Kasumi-1 (cell line): ENCODE data around the gene GPR3.

ENCODE experiments used
- DNase-seq, 2 experiments: peaks; one replicate each; lab custom pipeline; 2025; lab: John Stamatoyannopoulos, UW

The GPR3 gene

GRCh38 chr1:27392096-27392777 is at the start of gene GPR3:
Gene GPR3, plus strand, starts transcription at chr1:27392622. Its CDS starts 1,177 bp downstream, at chr1:27393799.
- peak; percentile 88 to 92 for DNase-seq

- DNase-seq = peak; percentile 83 to 89
These were observed 49.4 kb upstream of the GPR3 start for GRCh38 chr1:27342778-27343638.

GRCh38 chr1:27343639-27344025 is 48.8 kb upstream of the GPR3 start:
- no peak for DNase-seq

- no peak for DNase-seq
These were observed 47.1 kb upstream of the GPR3 start for GRCh38 chr1:27345272-27345671.

- DNase-seq = no peak
These were observed 46.1 kb upstream of the GPR3 start for GRCh38 chr1:27346357-27346756.

GRCh38 chr1:27346991-27347624 is 45.3 kb upstream of the GPR3 start:
- no peak for DNase-seq

GRCh38 chr1:27348861-27349783 is 43.3 kb upstream of the GPR3 start:
- no peak for DNase-seq

- DNase-seq = no peak
These were observed 42.4 kb upstream of the GPR3 start for GRCh38 chr1:27349784-27350662.

- no peak for DNase-seq
These were observed 41.5 kb upstream of the GPR3 start for GRCh38 chr1:27350663-27351540.

GRCh38 chr1:27351541-27352107 is 40.8 kb upstream of the GPR3 start:
- no peak for DNase-seq

GRCh38 chr1:27353166-27353565 is 39.3 kb upstream of the GPR3 start:
- DNase-seq = no peak

GRCh38 chr1:27353629-27354028 is 38.8 kb upstream of the GPR3 start:
- no peak for DNase-seq

GRCh38 chr1:27355683-27356082 is 36.7 kb upstream of the GPR3 start:
- DNase-seq = no peak

GRCh38 chr1:27356277-27356618 is 36.2 kb upstream of the GPR3 start:
- no peak for DNase-seq

- no peak for DNase-seq
These were observed 35.7 kb upstream of the GPR3 start for GRCh38 chr1:27356619-27357280.

GRCh38 chr1:27357281-27358037 is 35.0 kb upstream of the GPR3 start:
- DNase-seq = peak; percentile 47 to 59

- DNase-seq = no peak
These were observed 34.1 kb upstream of the GPR3 start for GRCh38 chr1:27358038-27358927.
